ENCODE data around the gene INF2.

Gene INF2

DNA sequence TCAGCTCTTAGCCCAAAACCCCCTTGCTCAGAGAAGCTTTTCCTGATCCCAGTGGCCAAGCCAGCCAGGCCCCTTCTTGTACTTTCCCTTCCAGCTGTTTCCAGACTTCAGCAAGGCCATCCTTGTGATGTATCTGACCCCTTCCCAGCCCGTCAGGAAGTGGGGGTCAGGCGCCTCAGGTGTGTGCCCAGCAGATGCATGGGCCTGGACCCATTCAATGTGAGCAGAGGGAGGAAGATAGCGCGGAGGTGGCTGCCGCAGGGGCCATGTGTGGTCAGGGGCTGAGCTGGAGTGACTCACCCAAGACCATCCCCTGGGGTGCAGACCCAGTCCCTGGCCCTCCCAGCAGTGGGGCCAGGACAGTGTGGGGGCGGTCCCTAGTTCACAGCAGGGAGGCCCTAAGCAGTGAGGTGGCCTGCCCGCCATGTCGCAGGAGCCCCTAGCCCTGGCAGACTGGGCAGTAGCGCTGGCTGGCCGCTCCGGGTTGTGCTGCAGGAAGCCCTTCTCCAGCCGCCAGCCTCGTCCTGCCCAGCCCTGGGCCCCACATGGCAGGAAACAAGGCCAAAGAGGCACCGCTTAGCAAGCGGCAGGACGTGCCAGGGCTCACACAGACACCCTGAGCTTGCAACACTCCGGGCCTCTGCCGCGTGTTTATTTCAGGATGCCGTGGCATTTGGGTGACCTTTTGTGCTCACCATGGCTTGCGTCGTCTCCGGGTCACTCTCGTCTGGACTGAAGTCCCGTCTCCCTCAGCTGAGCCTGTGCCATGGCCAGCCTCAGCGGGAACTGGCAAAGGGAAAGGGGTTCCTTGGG is 46.6 kb downstream of the INF2 start:
- Histone ChIP-seq H3K36me3 (ENCODE audit: control insufficient read depth in 1 of 2, insufficient read depth in 2 of 2, low read depth in 1 of 2, low read length in 2 of 2) (peaks cover 0 to 7% of the 10 kb centered on the region in 2 experiments), H4K91ac (ENCODE audit: low read length) (peak overlapping the region; percentile 100), H3K27me3 (ENCODE audit: control insufficient read depth in 1 of 2, insufficient read depth in 1 of 2, low read length in 2 of 2) (peaks cover 7 to 14% of the 10 kb centered on the region in 2 experiments), H2BK12ac (ENCODE audit: low read length in 2 of 2) (peak overlapping the region; percentile 91 to 98), H3K4ac (ENCODE audit: low read depth in 1 of 2, low read length in 2 of 2) (peak overlapping the region; percentile 38 to 56), H3K4me1 (ENCODE audit: control insufficient read depth, insufficient read depth, low read depth, low read length) (peaks cover 12% of the 10 kb centered on the region), H3K27ac (ENCODE audit: low read length, poor library complexity, severe bottlenecking) (no peak overlapping the region), H2BK120ac (ENCODE audit: low read depth, low read length) (peak overlapping the region; percentile 85), H3K18ac (ENCODE audit: low read depth in 1 of 2, low read length in 2 of 2) (peak overlapping the region; percentile 93 to 97), H3K4me3 (ENCODE audit: insufficient read depth in 1 of 2, low read depth in 1 of 2, low read length in 2 of 2) (no peak overlapping the region), H3K14ac (ENCODE audit: low read length in 2 of 2) (peak overlapping the region in 1 of 2 experiments; percentile 86), H3K23ac (ENCODE audit: low read length in 2 of 2) (no peak overlapping the region), H2BK15ac (ENCODE audit: low read depth, poor library complexity, severe bottlenecking) (peak overlapping the region; percentile 65), H2AFZ (ENCODE audit: low read depth, low read length) (no peak overlapping the region), H3K79me1 (replicated peaks; ENCODE audit: low read length, poor library complexity, severe bottlenecking) (no peaks in the 10 kb centered on the region), H3K9me3 (ENCODE audit: control insufficient read depth, low read length) (no peaks in the 10 kb centered on the region), H3K9ac (ENCODE audit: low read length) (no peak overlapping the region), H2BK5ac (ENCODE audit: low read depth, low read length, poor library complexity, severe bottlenecking) (no peak overlapping the region), H3K4me2 (ENCODE audit: low read length, poor library complexity, severe bottlenecking) (no peak overlapping the region), H2AK5ac (ENCODE audit: low read length, severe bottlenecking) (no peak overlapping the region), H4K8ac (ENCODE audit: low read length) (peak overlapping the region; percentile 97)
- DNase-seq: peak; percentile 92
- 49% methylated on average over 26 of the region's 26 CpGs for WGBS

DNA sequence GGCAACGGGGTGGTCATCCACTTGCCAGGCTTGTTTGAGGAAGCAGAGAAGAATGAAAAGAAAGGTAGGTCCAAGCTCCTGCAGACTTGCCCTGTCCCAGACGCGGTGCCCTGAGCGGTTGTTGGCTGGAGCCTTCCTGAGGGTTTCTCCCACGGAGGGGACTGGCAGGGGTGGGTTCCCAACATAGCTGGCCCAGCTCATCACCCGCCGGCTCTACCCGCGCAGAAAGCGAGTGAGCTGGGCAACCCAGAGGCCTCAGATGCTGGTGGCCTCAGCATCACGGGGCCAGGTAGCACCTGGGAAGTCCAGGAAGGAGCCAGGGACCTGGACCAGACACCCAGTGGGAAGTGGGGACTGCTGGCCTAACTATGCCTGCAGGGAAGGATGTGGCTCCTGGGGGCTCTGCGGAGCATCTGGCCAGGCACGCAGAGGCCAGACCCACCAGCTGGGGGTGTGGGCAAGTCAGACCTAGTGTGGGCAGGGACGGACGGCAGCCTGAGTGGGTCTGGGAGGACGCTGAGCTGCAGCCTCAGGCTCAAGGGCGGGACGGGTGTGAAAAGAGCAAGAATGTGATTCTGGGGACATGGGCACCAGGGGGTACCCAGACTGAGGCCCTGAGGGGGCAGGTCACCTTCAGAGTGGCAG is 49.1 kb downstream of the INF2 start:
- Histone ChIP-seq H2AK5ac (ENCODE audit: low read length, severe bottlenecking) (no peak overlapping the region), H3K4me1 (ENCODE audit: control insufficient read depth, insufficient read depth, low read depth, low read length) (peaks cover 11% of the 10 kb centered on the region), H3K23ac (ENCODE audit: low read length in 2 of 2) (no peak overlapping the region), H2BK120ac (ENCODE audit: low read depth, low read length) (no peak overlapping the region), H4K8ac (ENCODE audit: low read length) (no peak overlapping the region), H2BK15ac (ENCODE audit: low read depth, poor library complexity, severe bottlenecking) (no peak overlapping the region), H3K9me3 (ENCODE audit: control insufficient read depth, low read length) (no peaks in the 10 kb centered on the region), H3K79me1 (replicated peaks; ENCODE audit: low read length, poor library complexity, severe bottlenecking) (no peaks in the 10 kb centered on the region), H4K91ac (ENCODE audit: low read length) (peak overlapping the region; percentile 23), H3K18ac (ENCODE audit: low read depth in 1 of 2, low read length in 2 of 2) (no peak overlapping the region), H2BK5ac (ENCODE audit: low read depth, low read length, poor library complexity, severe bottlenecking) (no peak overlapping the region), H3K14ac (ENCODE audit: low read length in 2 of 2) (no peak overlapping the region), H3K4ac (ENCODE audit: low read depth in 1 of 2, low read length in 2 of 2) (no peak overlapping the region), H3K4me2 (ENCODE audit: low read length, poor library complexity, severe bottlenecking) (no peak overlapping the region), H3K27ac (ENCODE audit: low read length, poor library complexity, severe bottlenecking) (no peak overlapping the region), H3K27me3 (ENCODE audit: control insufficient read depth in 1 of 2, insufficient read depth in 1 of 2, low read length in 2 of 2) (peaks cover 7 to 14% of the 10 kb centered on the region in 2 experiments), H3K36me3 (ENCODE audit: control insufficient read depth in 1 of 2, insufficient read depth in 2 of 2, low read depth in 1 of 2, low read length in 2 of 2) (peaks cover 0 to 19% of the 10 kb centered on the region in 2 experiments), H3K9ac (ENCODE audit: low read length) (no peak overlapping the region), H3K4me3 (ENCODE audit: insufficient read depth in 1 of 2, low read depth in 1 of 2, low read length in 2 of 2) (no peak overlapping the region), H2BK12ac (ENCODE audit: low read length in 2 of 2) (peak overlapping the region; percentile 6 to 33), H2AFZ (ENCODE audit: low read depth, low read length) (no peak overlapping the region)
- WGBS: 89% methylated on average over 18 of the region's 18 CpGs
- DNase-seq: no peak

GRCh38 chr14:104739026-104739425 is 49.6 kb downstream of the INF2 start:
- H3K4me1 ChIP-seq (ENCODE audit: control insufficient read depth, insufficient read depth, low read depth, low read length): peaks cover 14% of the 10 kb centered on the region
- no peak overlapping the region for H2BK15ac ChIP-seq (ENCODE audit: low read depth, poor library complexity, severe bottlenecking)
- no peak overlapping the region for H2AK5ac ChIP-seq (ENCODE audit: low read length, severe bottlenecking)
- H3K14ac ChIP-seq (ENCODE audit: low read length in 2 of 2): no peak overlapping the region
- 86% methylated on average over 17 of the region's 17 CpGs for WGBS
- H3K36me3 ChIP-seq (ENCODE audit: control insufficient read depth in 1 of 2, insufficient read depth in 2 of 2, low read depth in 1 of 2, low read length in 2 of 2): peaks cover 0 to 19% of the 10 kb centered on the region in 2 experiments
- peaks cover 7 to 14% of the 10 kb centered on the region in 2 experiments for H3K27me3 ChIP-seq (ENCODE audit: control insufficient read depth in 1 of 2, insufficient read depth in 1 of 2, low read length in 2 of 2)
- H2AFZ ChIP-seq (ENCODE audit: low read depth, low read length): no peak overlapping the region
- H3K4me2 ChIP-seq (ENCODE audit: low read length, poor library complexity, severe bottlenecking): no peak overlapping the region
- no peak overlapping the region for H3K27ac ChIP-seq (ENCODE audit: low read length, poor library complexity, severe bottlenecking)
- peak overlapping the region in 1 of 2 experiments; percentile 68 for H3K23ac ChIP-seq (ENCODE audit: low read length in 2 of 2)
- no peak overlapping the region for H4K8ac ChIP-seq (ENCODE audit: low read length)
- DNase-seq: no peak
- no peak overlapping the region for H2BK120ac ChIP-seq (ENCODE audit: low read depth, low read length)
- H3K9ac ChIP-seq (ENCODE audit: low read length): no peak overlapping the region
- H3K4ac ChIP-seq (ENCODE audit: low read depth in 1 of 2, low read length in 2 of 2): no peak overlapping the region
- H3K4me3 ChIP-seq (ENCODE audit: insufficient read depth in 1 of 2, low read depth in 1 of 2, low read length in 2 of 2): no peak overlapping the region
- no peak overlapping the region for H2BK12ac ChIP-seq (ENCODE audit: low read length in 2 of 2)
- H3K79me1 ChIP-seq (replicated peaks; ENCODE audit: low read length, poor library complexity, severe bottlenecking): no peaks in the 10 kb centered on the region
- H3K18ac ChIP-seq (ENCODE audit: low read depth in 1 of 2, low read length in 2 of 2): no peak overlapping the region
- no peak overlapping the region for H4K91ac ChIP-seq (ENCODE audit: low read length)
- no peaks in the 10 kb centered on the region for H3K9me3 ChIP-seq (ENCODE audit: control insufficient read depth, low read length)
- no peak overlapping the region for H2BK5ac ChIP-seq (ENCODE audit: low read depth, low read length, poor library complexity, severe bottlenecking)

Data from mesenchymal stem cell (in vitro differentiated cells and primary cell).